Stomach smooth muscle (tissue), 2 donors: ENCODE results near the gene GJE1.
"Not testable (repeated sequence)": the region's sequence is repeated elsewhere in the genome, so short reads cannot be mapped to it uniquely, and the experiment has no call there.

Experiments used
- H3K27ac ChIP-seq: one replicate; pipeline ENCODE4 v1.7.0; 2013; ENCODE audit warnings: mild to moderate bottlenecking, low read length, inconsistent platforms
- H3K27me3 ChIP-seq, 2 donors: one replicate each; pipeline ENCODE4 v1.7.0; 2013; ENCODE audit warnings: low read length in 2 of 2; ENCODE audit not compliant: insufficient read depth in 2 of 2, control insufficient read depth in 1 of 2
- H3K36me3 ChIP-seq, 2 donors: one replicate each; pipeline ENCODE4 v1.7.0; 2013; ENCODE audit warnings: low read length in 2 of 2; ENCODE audit not compliant: control insufficient read depth in 2 of 2, insufficient read depth in 2 of 2
- H3K4me1 ChIP-seq: one replicate; pipeline ENCODE4 v1.7.0; 2013; ENCODE audit warnings: low read length; ENCODE audit not compliant: control insufficient read depth, insufficient read depth
- H3K4me3 ChIP-seq, 2 donors: one replicate each; pipeline ENCODE4 v1.7.0; 2013; ENCODE audit warnings: low read length in 2 of 2
- H3K9ac ChIP-seq, 2 donors: one replicate each; pipeline ENCODE4 v1.7.0; 2013; ENCODE audit warnings: low read length in 2 of 2, mild to moderate bottlenecking in 1 of 2
- H3K9me3 ChIP-seq, 2 donors: one replicate each; pipeline ENCODE4 v1.7.0; 2013; ENCODE audit warnings: low read length in 2 of 2; ENCODE audit not compliant: control insufficient read depth in 2 of 2
- donor health status: healthy.
- donor health status: Pancreatic carcinoma.

GJE1 gene

GRCh38 chr6:142132625-142133024 lies at the start of gene GJE1:
TSS of gene GJE1 (plus strand) at chr6:142132925. CDS start at chr6:142133159, 234 bp downstream.
- Histone ChIP-seq H3K27ac (no peak within 1 kb of the TSS), H3K36me3 (no peaks in the 10 kb centered on the region), H3K9ac (no peak within 1 kb of the TSS), H3K9me3 (no peaks in the 10 kb centered on the region), H3K4me3 (no peak within 1 kb of the TSS), H3K4me1 (no peaks in the 10 kb centered on the region), H3K27me3 (no peaks in the 10 kb centered on the region)

GRCh38 chr6:142087950-142088857 lies 44.5 kb upstream of the GJE1 start:
- H3K9me3 ChIP-seq: no peaks in the 10 kb centered on the region
- H3K36me3 ChIP-seq: no peaks in the 10 kb centered on the region
- no peaks in the 10 kb centered on the region for H3K4me1 ChIP-seq
- no peak overlapping the region for H3K27ac ChIP-seq
- peak overlapping the region; percentile 9 to 43 for H3K4me3 ChIP-seq
- H3K9ac ChIP-seq: no peak overlapping the region
- H3K27me3 ChIP-seq: peaks cover 8 to 18% of the 10 kb centered on the region in 2 donors

GRCh38 chr6:142088858-142089216 lies 43.9 kb upstream of the GJE1 start:
- Histone ChIP-seq H3K27me3 (peaks cover 8 to 18% of the 10 kb centered on the region in 2 donors), H3K36me3 (no peaks in the 10 kb centered on the region), H3K4me1 (no peaks in the 10 kb centered on the region), H3K9ac (no peak overlapping the region), H3K9me3 (no peaks in the 10 kb centered on the region), H3K4me3 (peak overlapping the region; percentile 9 to 43), H3K27ac (no peak overlapping the region)

DNA sequence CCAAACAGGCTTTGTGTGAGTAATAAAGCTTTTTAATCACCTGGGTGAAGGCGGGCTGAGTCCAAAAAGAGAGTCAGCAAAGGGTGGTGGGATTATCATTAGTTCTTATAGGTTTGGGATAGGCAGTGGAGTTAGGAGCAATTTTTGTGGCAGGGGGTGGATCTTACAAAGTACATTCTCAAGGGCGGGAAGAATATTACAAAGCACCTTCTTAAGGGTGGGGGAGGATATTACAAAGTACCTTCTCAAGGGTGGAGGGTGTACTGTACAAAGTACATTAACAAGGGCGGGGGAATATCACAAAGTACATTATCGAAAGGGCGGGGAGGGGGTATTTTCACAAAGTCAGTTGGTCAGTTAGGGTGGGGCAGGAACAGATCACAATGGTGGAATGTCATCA lies 27.9 kb upstream of the GJE1 start:
- H3K4me3 ChIP-seq, H3K9me3 ChIP-seq, H3K9ac ChIP-seq, H3K27me3 ChIP-seq, H3K4me1 ChIP-seq, H3K36me3 ChIP-seq, H3K27ac ChIP-seq: not testable (repeated sequence)

DNA sequence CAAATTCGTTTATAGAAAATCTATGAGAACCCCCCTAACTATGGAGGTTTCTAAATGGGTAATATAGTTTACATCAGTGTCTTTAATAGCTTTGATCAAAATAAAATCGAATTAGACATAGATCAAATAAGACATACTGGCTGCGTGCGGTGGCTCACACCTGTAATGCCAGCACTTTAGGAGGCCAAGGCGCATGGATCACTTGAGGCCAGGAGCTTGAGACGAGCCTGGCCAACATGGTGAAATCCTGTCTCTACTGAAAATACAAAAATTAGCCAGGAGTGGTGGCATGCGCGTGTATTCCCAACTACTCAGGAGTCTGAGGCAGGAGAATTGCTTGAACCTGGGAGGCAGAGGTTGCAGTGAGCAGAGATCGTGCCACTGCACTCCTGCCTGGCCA lies 21.9 kb upstream of the GJE1 start:
- H3K9me3 ChIP-seq, H3K9ac ChIP-seq, H3K27ac ChIP-seq, H3K36me3 ChIP-seq, H3K4me1 ChIP-seq, H3K4me3 ChIP-seq, H3K27me3 ChIP-seq: not testable (repeated sequence)

DNA sequence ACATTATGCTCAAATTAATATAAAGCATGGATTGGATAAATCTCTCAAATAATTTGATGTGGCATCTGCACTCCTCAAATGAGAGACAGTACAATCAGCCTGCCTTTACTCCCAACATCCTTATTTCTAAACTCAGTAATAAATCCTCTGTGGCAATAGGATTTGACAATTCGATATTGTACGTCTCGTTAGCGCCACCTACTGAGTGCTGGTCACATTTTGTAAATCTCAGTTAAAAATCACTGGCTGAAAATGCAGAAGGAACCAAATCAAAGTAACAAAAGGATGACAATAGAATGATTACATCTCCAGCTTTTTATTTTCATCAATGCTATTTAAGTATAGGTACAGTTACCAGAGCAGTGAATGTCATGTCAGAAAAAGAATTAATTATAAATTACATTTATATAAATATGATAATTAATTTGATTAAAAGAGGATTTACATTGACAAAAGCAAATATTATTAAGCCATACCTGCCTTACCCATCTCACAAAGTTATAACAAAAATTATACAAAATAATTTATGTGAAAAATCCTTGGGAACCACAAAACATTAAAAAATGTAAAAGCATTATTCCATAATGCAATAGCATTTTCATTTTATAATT lies 20.2 kb upstream of the GJE1 start:
- H3K27me3 ChIP-seq: no peaks in the 10 kb centered on the region
- H3K4me3 ChIP-seq: no peak overlapping the region

GRCh38 chr6:142117366-142117765 lies 15.4 kb upstream of the GJE1 start:
- Histone ChIP-seq H3K9me3 (no peaks in the 10 kb centered on the region), H3K4me3 (no peak overlapping the region), H3K4me1 (no peaks in the 10 kb centered on the region), H3K36me3 (no peaks in the 10 kb centered on the region), H3K9ac (no peak overlapping the region), H3K27ac (no peak overlapping the region), H3K27me3 (no peaks in the 10 kb centered on the region)

More for the DNA sequence above, 20.2 kb upstream of the GJE1 start:
- Histone ChIP-seq H3K9ac (no peak overlapping the region), H3K36me3 (no peaks in the 10 kb centered on the region), H3K27ac (no peak overlapping the region), H3K9me3 (no peaks in the 10 kb centered on the region), H3K4me1 (no peaks in the 10 kb centered on the region)

DNA sequence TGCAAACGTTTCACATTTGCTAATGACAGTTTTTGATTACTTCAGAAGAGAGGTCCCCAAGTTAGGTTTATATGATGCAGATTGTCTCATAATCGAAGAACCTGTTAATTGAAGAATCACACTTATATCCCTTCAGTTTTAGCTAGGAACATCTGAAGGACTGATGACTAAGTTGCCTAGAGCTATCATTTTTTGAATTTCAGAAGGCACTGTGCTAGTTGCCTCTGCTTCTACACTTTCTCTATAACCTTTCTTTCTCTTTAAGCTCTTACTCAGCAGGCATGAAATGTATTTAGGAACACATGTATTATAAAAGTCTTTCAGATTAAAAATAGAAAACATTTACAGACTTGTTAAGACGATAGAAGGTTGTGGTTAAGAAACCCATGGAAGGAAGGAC lies 14.4 kb upstream of the GJE1 start:
- no peaks in the 10 kb centered on the region for H3K27me3 ChIP-seq
- no peak overlapping the region for H3K9ac ChIP-seq
- no peak overlapping the region for H3K27ac ChIP-seq
- H3K9me3 ChIP-seq: no peaks in the 10 kb centered on the region
- H3K36me3 ChIP-seq: no peaks in the 10 kb centered on the region
- H3K4me1 ChIP-seq: no peaks in the 10 kb centered on the region
- no peak overlapping the region for H3K4me3 ChIP-seq

DNA sequence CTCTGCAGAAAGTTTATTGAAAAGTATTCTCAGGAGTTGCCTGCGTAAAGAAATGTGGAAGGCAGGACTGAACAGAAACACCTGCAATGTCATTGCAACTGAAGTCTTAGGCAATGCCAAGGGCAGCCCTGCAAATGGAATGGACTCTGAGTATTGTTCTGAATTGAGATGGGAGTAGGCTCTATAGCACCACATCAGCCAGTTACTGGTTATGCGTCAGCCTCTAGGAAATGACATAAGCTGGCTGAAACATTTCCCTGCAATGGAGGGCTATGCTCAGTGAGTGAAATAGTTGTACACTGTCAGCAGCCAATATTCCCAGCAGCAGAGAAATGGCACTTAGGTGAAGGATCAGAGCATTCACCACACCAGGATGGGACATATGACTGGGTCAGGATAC lies 13.8 kb upstream of the GJE1 start:
- Histone ChIP-seq H3K9ac (no peak overlapping the region), H3K4me1 (no peaks in the 10 kb centered on the region), H3K36me3 (no peaks in the 10 kb centered on the region), H3K4me3 (no peak overlapping the region), H3K9me3 (no peaks in the 10 kb centered on the region), H3K27me3 (no peaks in the 10 kb centered on the region), H3K27ac (no peak overlapping the region)

DNA sequence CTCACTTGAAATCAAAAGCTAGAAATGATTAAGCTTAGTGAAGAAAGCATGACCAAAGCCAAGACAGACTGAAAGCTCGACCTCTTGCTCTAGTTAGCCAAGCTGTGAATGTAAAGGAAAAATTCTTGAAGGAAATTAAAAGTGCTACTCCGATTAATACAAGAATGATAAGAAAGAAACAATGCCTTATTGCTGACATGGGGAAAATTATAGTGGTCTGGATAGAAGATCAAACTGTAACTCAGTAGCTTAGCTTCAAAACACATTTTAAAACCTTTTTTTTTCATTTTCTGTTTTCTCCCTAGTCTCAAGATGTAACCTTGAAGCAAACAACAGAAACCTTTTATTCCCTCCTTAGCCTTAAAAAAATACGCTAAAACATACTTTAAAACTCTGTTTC lies 11.4 kb upstream of the GJE1 start:
- no peak overlapping the region for H3K9ac ChIP-seq
- H3K36me3 ChIP-seq: no peaks in the 10 kb centered on the region
- no peaks in the 10 kb centered on the region for H3K9me3 ChIP-seq
- no peak overlapping the region for H3K27ac ChIP-seq
- H3K27me3 ChIP-seq: no peaks in the 10 kb centered on the region
- H3K4me3 ChIP-seq: no peak overlapping the region
- H3K4me1 ChIP-seq: no peaks in the 10 kb centered on the region

- H3K27me3 ChIP-seq: no peaks in the 10 kb centered on the region
- H3K4me3 ChIP-seq: no peak overlapping the region
- no peaks in the 10 kb centered on the region for H3K4me1 ChIP-seq
- no peaks in the 10 kb centered on the region for H3K36me3 ChIP-seq
- no peak overlapping the region for H3K9ac ChIP-seq
- no peaks in the 10 kb centered on the region for H3K9me3 ChIP-seq
- H3K27ac ChIP-seq: no peak overlapping the region
These were observed 1.9 kb upstream of the GJE1 start for GRCh38 chr6:142130814-142131213.
